Stimulated activated naive CD8-positive, alpha-beta T cell treated with anti-CD3 and anti-CD28 coated beads, Interleukin-15, amount 100 ng/mL, for 72 hours (primary cell): ENCODE data around the gene PTN.

Experiments
- ATAC-seq: fragments of 150-1000 bp; cut with Tn5 transposase; 2 replicates; pipeline ENCODE4 v1.10.0; 2021; ENCODE audit warnings: mild to moderate bottlenecking, moderate library complexity
- DNase-seq, 2 donors: peaks; one replicate each; pipeline ENCODE4 v3.0.0; 2021 to 2022
- H3K27ac Mint-ChIP-seq, 2 donors: one replicate each; pipeline ENCODE4 v1.8.0; 2022; ENCODE audit warnings: mild to moderate bottlenecking in 2 of 2, mixed read lengths in 2 of 2, moderate library complexity in 2 of 2
- H3K27me3 Mint-ChIP-seq: one replicate; pipeline ENCODE4 v1.8.0; 2022; ENCODE audit warnings: mixed read lengths
- H3K4me1 Mint-ChIP-seq: one replicate; pipeline ENCODE4 v1.8.0; 2022; ENCODE audit warnings: mild to moderate bottlenecking, mixed read lengths
- H3K4me3 Mint-ChIP-seq, 2 donors: one replicate each; pipeline ENCODE4 v1.8.0; 2022; ENCODE audit warnings: mild to moderate bottlenecking in 2 of 2, mixed read lengths in 2 of 2, moderate library complexity in 1 of 2
- H3K9me3 Mint-ChIP-seq, 2 donors: one replicate each; pipeline ENCODE4 v1.8.0; 2022; ENCODE audit warnings: mixed read lengths in 2 of 2

The PTN gene

DNA sequence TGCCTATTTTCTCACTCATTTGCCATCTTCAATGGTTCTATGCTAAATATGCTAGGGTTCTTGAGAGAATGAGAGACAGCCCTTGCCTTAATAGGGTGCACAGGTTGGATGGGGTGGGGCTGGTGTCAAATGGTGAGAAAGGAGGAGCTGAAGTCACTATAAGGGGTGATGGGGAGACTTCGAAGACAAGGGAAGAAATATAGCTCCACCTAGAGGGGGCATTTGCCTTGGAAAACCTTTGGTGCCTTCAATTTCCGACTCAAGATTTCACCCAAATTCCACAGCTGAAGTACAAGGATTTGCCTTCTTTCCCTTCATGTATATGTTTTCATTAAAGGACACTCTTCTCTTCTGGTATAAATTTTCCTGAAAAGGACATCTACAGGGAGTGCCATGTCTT lies 5.6 kb downstream of the PTN start:
- Mint-ChIP-seq H3K4me1 (no peaks in the 10 kb centered on the region), H3K4me3 (no peak overlapping the region), H3K27ac (no peak overlapping the region), H3K27me3 (peaks cover 10% of the 10 kb centered on the region), H3K9me3 (peaks cover 5 to 14% of the 10 kb centered on the region in 2 donors)
- ATAC-seq (no peak), DNase-seq (no peak)

DNA sequence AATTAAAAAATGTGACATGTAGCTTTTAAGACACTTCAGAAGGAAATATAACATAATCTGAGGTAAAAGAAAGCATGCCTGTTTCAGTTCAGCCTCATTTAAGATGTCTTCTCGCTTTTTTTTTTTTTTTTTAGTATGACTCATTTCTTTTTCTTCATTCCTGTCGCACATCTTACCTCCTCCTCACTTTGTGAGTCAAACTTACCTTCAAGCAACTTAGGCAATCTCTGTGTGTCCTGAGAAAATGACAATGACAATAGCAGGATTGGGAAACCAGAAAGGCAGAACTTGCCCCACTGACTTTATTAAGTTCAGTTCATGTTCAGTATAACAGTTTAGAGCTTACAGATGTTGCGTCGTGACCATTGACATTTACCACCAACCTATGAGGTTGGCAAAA lies 7.7 kb downstream of the PTN start:
- DNase-seq (no peak), ATAC-seq (no peak)
- Mint-ChIP-seq H3K4me1 (no peaks in the 10 kb centered on the region), H3K4me3 (no peak overlapping the region), H3K27ac (no peak overlapping the region), H3K9me3 (peaks cover 0 to 14% of the 10 kb centered on the region in 2 donors), H3K27me3 (no peaks in the 10 kb centered on the region)

DNA sequence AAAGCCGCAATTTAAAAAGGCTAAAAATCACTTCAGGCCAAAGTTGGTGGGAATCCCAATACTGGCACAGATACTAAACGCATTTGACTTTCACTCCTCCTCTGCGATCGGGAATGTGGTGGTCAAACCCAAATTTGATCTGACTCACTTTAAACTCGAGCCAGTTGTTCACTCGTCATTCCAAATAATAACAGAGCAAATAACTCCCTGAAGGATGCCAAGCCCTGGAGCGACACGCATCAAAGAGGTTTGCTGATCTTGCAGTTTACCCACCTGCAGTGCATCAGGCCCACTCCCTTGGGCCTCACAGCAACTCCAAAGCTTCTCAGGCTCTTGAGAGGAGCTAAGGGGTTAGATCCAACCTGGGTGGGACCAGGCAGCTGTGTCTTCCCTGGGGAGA lies 12.2 kb downstream of the PTN start:
- no peak for ATAC-seq
- Mint-ChIP-seq H3K27ac (no peak overlapping the region), H3K4me3 (no peak overlapping the region), H3K9me3 (peaks cover 0 to 8% of the 10 kb centered on the region in 2 donors), H3K4me1 (no peaks in the 10 kb centered on the region), H3K27me3 (no peaks in the 10 kb centered on the region)
- DNase-seq: no peak

DNA sequence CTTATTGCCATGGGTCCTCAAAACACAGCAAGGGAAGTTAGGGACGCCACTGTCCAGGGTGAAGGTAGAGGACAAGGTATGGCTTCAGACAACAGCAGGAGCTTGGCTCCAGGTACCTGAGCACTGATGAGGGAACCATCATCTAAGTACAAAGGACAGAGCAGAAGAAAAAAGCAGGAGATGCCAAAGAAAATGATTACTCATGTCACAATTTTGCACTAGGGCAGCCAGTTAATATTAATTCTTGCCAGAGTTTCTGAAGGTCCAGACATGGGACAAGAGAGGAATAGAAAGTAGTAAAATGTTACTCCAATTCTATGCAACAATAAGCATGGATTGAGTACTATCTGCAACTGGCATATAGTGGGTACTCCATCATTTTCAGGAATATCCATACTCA lies 14.1 kb downstream of the PTN start:
- no peaks in the 10 kb centered on the region for H3K27me3 Mint-ChIP-seq
- H3K9me3 Mint-ChIP-seq: peaks cover 0 to 8% of the 10 kb centered on the region in 2 donors
- DNase-seq (no peak), ATAC-seq (no peak)
- no peak overlapping the region for H3K27ac Mint-ChIP-seq
- H3K4me1 Mint-ChIP-seq: no peaks in the 10 kb centered on the region
- H3K4me3 Mint-ChIP-seq: no peak overlapping the region

DNA sequence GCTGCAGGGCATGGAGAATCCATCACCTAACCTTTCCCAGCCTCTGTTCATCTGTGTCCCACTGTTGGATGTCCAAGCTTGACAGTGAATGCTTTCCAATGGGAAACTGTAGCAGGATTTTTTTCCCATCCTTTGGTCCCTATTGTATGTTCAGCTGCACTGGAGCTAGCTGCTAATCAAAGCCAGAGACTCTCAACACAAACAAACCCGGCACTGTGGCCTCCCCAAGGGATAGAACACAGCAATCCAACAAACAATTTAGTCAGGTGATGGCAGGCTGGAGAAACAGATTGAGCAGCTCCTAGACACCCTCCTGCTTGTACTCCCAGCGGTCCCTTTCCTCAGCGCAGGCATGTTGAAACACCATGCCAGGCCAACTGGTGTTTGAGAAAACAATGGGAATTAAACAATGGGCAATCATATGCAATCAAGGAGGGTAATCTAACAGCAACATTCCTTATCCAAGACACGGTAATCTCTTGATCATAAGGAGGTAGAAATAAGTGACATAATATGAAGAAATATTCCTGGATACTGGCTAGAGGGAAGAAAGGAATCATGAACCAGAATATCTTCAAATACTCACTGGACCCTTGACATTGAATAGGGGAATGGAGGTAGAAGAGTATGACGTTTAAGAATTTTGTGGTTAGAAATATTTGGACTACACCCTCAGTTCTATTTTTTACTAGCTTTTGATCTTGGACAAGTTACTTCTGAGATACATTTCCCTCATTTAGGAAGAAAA lies 15.0 kb downstream of the PTN start:
- ATAC-seq (no peak), DNase-seq (no peak)
- no peak overlapping the region for H3K4me3 Mint-ChIP-seq
- peaks cover 0 to 11% of the 10 kb centered on the region in 2 donors for H3K9me3 Mint-ChIP-seq
- H3K27ac Mint-ChIP-seq: no peak overlapping the region
- no peaks in the 10 kb centered on the region for H3K27me3 Mint-ChIP-seq
- no peaks in the 10 kb centered on the region for H3K4me1 Mint-ChIP-seq

DNA sequence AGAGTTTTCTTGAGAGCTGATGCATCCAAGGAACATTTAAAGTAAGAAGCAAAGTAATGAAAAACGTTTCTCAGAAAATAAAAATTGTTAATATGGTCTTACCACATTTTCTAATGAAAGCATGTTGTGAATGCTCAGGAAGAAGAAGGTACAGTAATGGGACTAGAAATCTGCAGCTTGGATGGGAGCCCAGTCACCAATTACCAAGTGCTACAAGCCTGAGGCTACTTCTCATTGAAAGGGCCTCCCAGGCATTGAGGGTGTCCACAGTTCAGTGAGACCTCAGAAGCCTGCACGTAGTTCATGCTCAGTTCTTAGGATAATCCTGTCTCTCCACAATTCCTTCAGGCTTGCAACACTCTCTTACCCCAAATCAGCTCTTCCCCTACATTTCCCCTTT lies 17.6 kb downstream of the PTN start:
- H3K27me3 Mint-ChIP-seq: no peaks in the 10 kb centered on the region
- no peak for DNase-seq
- no peaks in the 10 kb centered on the region for H3K4me1 Mint-ChIP-seq
- peaks cover 0 to 8% of the 10 kb centered on the region in 2 donors for H3K9me3 Mint-ChIP-seq
- ATAC-seq: no peak
- no peak overlapping the region for H3K4me3 Mint-ChIP-seq
- no peak overlapping the region for H3K27ac Mint-ChIP-seq

DNA sequence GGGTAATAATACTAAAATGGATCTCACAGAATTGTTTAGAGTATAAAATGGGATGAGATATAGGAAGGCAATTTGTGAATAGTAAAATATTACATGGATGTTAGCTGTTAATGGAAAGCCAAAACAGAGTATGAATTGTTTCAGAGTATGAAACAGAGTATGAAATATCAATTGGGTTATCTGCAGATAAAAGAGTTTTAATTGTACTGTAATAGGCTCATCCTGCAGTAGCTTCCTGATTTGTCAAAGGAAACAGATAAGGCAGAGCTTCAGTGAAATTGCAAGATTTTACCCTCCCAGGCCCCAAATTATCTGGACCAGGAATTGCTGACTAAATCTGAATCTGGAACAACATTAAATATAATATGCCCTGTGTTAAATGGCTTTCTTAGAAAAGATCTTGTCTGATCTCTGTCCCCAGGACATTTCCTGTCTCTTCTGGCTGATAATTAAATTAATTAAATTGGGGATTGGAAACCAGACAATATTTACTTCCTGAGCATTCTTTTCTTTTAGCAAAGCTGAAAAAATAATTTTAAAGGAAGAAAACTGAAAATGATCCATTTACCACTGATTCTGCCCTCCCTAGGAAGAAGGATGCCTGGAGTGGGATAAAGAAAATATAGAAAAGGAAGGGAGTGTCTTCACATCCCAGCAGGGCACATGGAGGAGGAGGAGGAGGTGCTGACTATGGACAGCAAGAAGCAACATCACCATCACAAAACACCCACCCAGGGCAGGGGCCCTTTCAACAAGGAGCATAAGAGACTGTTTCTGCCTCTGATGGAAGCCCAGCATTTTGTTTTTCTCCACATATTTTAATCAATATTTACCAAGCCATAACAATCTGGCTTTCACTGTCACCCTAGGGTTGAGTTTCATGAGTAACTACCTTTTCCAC lies 18.5 kb downstream of the PTN start:
- H3K4me1 Mint-ChIP-seq: no peaks in the 10 kb centered on the region
- DNase-seq (no peak), ATAC-seq (no peak)
- H3K4me3 Mint-ChIP-seq: no peak overlapping the region
- H3K9me3 Mint-ChIP-seq: peaks cover 0 to 10% of the 10 kb centered on the region in 2 donors
- no peaks in the 10 kb centered on the region for H3K27me3 Mint-ChIP-seq
- peak overlapping the region in 1 of 2 donors; percentile 7 for H3K27ac Mint-ChIP-seq

DNA sequence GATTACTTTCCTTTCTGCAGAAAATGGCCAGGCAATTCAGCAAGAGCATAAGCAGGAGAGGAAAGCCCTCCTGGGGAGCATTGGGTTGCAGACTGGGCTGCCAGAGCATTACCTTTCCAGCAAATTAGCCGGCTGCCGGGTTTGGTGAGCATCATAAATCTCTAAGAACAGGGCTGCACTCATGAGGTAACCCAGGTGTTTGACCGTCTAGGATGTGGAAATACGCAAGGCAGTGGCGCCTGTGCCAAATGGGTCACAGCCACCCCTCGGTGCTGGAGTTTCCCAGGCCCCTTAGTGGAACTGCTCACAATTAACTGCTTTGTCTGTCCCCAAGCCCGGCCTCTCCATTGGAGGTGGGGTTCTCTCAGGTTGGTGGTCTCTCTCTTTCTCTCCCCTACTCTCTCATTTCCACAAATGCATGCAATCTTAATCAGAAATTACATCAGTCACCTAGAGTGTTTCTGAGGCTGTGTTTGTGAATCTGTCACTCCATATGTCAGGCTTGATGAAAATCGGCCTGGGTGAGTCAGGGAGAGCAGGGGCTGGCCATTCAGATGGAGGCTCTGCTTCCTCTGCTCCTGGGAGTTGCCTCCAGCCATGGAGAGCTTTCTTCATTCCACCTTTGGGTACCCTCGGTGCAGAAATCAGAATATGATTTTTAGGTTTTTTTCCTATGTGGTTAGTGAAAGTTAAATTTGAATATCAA lies 26.7 kb downstream of the PTN start:
- no peak overlapping the region for H3K27ac Mint-ChIP-seq
- no peak overlapping the region for H3K4me3 Mint-ChIP-seq
- no peaks in the 10 kb centered on the region for H3K27me3 Mint-ChIP-seq
- DNase-seq (no peak), ATAC-seq (no peak)
- H3K9me3 Mint-ChIP-seq: peaks cover 0 to 5% of the 10 kb centered on the region in 2 donors
- no peaks in the 10 kb centered on the region for H3K4me1 Mint-ChIP-seq

DNA sequence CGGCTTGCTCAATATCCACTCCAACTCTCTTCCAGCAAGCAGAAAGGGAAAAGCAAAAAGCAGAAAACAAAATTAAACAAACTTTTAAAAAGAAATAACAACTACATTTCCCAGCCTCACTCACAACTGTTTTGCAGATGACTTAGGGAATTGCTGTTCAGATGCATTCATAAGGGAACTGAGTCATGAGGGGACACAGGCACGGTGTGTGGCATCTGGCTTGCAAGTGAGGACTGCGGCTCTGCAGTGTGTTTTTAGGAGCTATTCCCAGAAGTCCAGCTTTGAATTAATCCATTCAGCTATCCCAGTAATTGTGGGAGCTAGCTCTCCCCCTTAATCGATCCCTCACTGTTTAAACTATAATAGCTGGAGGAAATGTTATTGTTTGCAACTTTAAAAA lies 30.3 kb downstream of the PTN start:
- ATAC-seq: no peak
- Mint-ChIP-seq H3K9me3 (peaks cover 0 to 5% of the 10 kb centered on the region in 2 donors), H3K4me1 (no peaks in the 10 kb centered on the region), H3K27me3 (no peaks in the 10 kb centered on the region), H3K4me3 (no peak overlapping the region), H3K27ac (peak overlapping the region in 1 of 2 donors; percentile 8)
- no peak for DNase-seq

DNA sequence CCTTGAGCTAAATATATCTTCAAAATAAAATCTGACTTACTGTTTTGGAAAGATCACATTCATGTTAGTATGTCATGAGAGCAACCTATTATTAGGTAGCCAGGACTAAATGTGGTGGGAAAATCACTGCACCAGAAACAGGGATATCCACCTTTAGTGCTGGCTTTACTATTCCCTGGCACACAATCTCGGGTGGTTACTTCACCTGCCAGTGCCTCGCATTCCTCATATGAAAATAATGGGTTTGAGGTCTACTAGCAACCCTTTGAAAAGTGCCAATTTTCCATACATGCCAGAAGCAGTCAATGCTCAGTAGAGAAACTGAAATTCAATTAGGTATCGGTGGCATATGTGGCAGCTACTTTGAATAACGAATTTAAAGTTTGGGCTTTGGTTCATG lies 36.8 kb downstream of the PTN start:
- H3K4me1 Mint-ChIP-seq: no peaks in the 10 kb centered on the region
- no peaks in the 10 kb centered on the region for H3K27me3 Mint-ChIP-seq
- H3K9me3 Mint-ChIP-seq: peaks cover 0 to 5% of the 10 kb centered on the region in 2 donors
- no peak for DNase-seq
- no peak for ATAC-seq
- no peak overlapping the region for H3K4me3 Mint-ChIP-seq
- no peak overlapping the region for H3K27ac Mint-ChIP-seq

DNA sequence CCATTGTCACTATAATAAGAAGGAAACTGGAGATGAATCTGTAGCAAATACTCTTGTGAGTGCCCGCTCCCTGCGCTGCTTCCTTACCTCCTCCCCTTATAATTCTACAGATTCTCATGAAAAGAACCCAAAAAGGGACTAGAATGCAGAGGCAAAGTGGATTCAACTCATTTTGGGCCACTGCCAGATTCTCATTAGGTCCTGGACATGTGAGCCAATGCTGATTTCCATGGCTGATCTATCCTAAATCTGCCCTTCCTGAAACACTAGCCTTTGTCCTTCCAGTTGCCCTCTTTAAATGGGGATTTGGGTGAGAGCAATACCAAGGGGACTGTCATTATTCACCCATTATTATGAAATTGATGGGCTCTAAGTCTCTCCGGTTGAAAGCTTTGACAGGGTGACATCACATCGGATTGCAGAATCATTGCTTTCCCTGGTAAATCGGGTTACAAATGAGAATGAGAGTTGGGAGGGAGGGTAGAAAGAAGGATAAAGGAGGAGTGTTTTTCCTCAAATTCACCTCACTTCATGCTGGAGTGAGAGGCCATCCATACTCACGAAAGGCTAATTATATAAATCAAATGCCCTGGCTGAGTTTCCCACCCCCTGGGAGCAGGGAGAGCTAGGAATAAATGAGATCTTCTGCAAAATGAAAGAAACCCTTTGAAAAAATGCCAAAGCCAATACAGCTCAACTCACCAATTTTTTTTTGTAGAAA lies 37.5 kb downstream of the PTN start:
- Mint-ChIP-seq H3K4me3 (no peak overlapping the region), H3K27me3 (no peaks in the 10 kb centered on the region), H3K4me1 (no peaks in the 10 kb centered on the region), H3K27ac (no peak overlapping the region), H3K9me3 (peaks cover 0 to 5% of the 10 kb centered on the region in 2 donors)
- DNase-seq: no peak
- ATAC-seq: no peak

DNA sequence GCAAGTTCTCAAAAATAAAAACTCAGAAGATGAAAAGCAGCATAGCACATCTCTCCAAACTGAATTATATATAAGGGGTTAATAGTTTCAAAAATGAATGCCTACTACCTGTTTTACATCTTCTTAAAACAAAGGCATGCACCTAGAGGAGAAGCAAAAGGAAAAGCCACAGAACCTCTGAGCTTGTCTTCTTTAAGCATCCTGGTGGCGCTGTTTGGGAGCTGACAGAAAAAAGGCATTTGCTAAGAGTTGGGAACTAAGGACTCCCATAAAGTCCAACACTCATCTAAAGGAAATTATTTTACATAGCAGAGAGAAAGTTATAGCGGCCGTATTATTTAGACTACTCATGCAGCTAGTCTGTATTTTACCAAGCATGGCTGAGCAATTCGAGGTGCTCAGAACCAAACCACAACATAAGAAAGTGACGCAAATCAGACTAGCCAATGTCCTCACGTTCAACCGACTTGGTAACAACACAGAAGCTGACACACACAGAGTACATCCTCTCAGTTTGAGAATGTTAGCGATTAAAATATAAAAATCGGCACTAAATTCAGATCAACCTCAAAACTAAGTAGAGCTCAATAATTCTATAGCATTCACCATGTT lies 38.8 kb downstream of the PTN start:
- ATAC-seq: no peak
- no peak for DNase-seq
- no peak overlapping the region for H3K4me3 Mint-ChIP-seq
- H3K27me3 Mint-ChIP-seq: no peaks in the 10 kb centered on the region
- no peaks in the 10 kb centered on the region for H3K4me1 Mint-ChIP-seq
- H3K27ac Mint-ChIP-seq: no peak overlapping the region
- H3K9me3 Mint-ChIP-seq: peaks cover 0 to 2% of the 10 kb centered on the region in 2 donors

DNA sequence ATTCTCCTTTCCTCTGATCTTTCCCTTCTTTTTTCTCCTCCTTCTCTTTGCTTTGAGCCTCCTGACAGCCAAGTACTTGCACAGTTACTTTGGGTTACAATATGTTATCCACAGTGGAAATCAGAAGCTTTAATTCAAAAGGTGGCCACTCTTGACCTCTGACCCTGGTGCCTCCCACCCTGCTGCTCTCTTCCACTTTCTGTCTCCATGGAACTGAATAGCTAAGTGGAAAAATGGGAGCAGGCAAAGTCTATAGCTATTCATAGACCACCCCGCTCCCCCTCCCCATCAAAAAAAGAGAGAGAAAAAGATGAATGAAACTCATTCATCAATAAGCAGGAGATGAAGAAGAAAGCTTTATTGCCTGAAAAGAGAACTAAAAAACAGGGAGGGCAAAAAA lies 39.4 kb downstream of the PTN start:
- Mint-ChIP-seq H3K9me3 (no peaks in the 10 kb centered on the region), H3K4me3 (no peak overlapping the region), H3K27me3 (no peaks in the 10 kb centered on the region), H3K27ac (no peak overlapping the region), H3K4me1 (no peaks in the 10 kb centered on the region)
- DNase-seq (no peak), ATAC-seq (no peak)

DNA sequence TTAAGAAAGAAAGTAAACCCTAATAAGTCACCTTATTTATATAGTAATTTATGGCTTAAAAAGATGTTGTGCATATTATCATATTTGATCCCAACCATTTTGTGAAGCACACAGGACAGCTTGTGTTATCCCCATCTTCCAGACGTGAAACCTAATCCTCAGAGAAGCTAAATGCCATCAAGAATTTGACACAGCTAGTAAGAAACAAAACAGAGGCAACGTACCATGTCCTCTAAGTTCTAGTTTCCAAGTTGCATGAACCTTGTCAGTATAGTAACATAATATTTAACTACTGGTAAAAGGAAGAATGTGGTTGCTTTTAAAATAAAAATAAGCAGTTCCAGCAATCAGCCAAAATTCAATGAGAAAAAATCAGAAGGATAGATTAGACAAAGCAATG lies 41.5 kb downstream of the PTN start:
- no peaks in the 10 kb centered on the region for H3K4me1 Mint-ChIP-seq
- ATAC-seq (no peak), DNase-seq (no peak)
- peaks cover 0 to 6% of the 10 kb centered on the region in 2 donors for H3K9me3 Mint-ChIP-seq
- H3K4me3 Mint-ChIP-seq: no peak overlapping the region
- no peaks in the 10 kb centered on the region for H3K27me3 Mint-ChIP-seq
- no peak overlapping the region for H3K27ac Mint-ChIP-seq

DNA sequence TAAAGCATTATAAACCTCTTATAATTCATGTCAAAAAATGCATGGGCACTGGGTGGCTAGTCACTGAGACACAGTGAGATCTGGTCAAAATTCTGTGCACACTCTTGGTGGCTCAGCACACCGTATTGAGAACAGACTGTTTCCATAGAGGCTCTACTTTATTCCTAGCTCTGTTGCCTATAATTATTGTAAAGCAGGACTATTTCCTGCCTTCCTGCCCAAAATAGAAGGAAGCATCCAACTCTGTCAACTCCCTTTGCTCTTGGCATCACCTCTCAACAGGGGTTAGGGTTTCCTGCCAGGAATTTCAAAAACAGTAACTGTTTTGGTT lies 45.1 kb downstream of the PTN start:
- no peaks in the 10 kb centered on the region for H3K4me1 Mint-ChIP-seq
- H3K4me3 Mint-ChIP-seq: no peak overlapping the region
- ATAC-seq (no peak), DNase-seq (no peak)
- H3K27me3 Mint-ChIP-seq: no peaks in the 10 kb centered on the region
- H3K9me3 Mint-ChIP-seq: peaks cover 0 to 7% of the 10 kb centered on the region in 2 donors
- no peak overlapping the region for H3K27ac Mint-ChIP-seq
